Measurements from ENCODE around the gene RBBP5. TPM values are rescaled to one million over a fixed set of nuclear protein-coding genes. Genes with fewer than 3 reads are reported as not detected.

RBBP5 gene
- total RNA-seq, 1 donor from 2014 or later, result 11.4 TPM

- peaks cover 5% of the 10 kb centered on the region for H3K9me3 Mint-ChIP-seq (ENCODE audit: unreplicated experiment)
- peaks cover 5% of the 10 kb centered on the region for H3K36me3 Mint-ChIP-seq (ENCODE audit: low read depth, unreplicated experiment)
- H3K4me3 Mint-ChIP-seq (ENCODE audit: unreplicated experiment), result no peak overlapping the region
- no peak for DNase-seq (ENCODE audit: low spot score)
- peaks cover 13% of the 10 kb centered on the region for H3K4me1 Mint-ChIP-seq (ENCODE audit: unreplicated experiment)
- peaks cover 9% of the 10 kb centered on the region for H3K27me3 Mint-ChIP-seq (ENCODE audit: unreplicated experiment)
- no peak overlapping the region for H3K27ac Mint-ChIP-seq (ENCODE audit: unreplicated experiment)
- TF ChIP-seq CTCF (IDR thresholded peaks at IDR 0.05; ENCODE audit: unreplicated experiment), result no peak
Observed at GRCh38 chr1:205041998-205042910, 79.5 kb downstream of the RBBP5 start.

DNA sequence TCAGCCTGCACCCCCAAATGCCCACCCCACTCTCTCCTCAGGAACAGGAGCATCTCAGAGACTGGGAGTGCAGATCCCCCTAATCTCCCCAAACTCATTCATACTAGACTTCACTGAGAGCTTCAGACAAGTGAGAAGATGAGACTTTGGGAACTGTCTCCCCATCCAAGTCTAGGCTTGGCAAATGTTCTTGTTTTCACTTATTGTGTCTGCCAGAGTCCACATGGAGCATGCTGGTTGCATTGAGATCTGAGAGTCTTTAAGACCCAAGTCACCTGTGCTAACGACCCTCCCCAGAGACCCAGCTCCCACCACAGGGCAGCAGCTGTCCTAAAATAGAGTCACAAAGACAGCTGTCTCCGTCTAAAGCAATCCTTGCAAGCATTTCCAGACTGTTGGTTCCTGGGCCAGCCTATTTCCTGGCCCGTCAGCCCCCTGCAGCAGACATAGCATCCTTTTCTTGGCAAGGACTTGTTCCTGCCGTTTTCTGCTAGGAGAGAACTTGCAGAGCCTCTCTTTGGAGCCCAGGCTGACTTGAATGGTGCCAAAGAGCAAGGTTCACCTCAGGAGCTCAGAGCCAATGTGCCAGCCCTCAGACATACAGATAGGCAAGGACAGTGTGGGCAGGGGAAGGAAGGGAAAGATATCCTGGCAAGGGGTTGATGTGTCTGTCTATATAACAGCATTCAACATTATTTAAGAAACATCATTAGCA, 80.6 kb downstream of the RBBP5 start:
- Mint-ChIP-seq H3K27ac (ENCODE audit: unreplicated experiment) (no peak overlapping the region), H3K27me3 (ENCODE audit: unreplicated experiment) (peaks cover 9% of the 10 kb centered on the region), H3K4me1 (ENCODE audit: unreplicated experiment) (peaks cover 13% of the 10 kb centered on the region), H3K4me3 (ENCODE audit: unreplicated experiment) (no peak overlapping the region), H3K9me3 (ENCODE audit: unreplicated experiment) (peaks cover 5% of the 10 kb centered on the region), H3K36me3 (ENCODE audit: low read depth, unreplicated experiment) (peaks cover 9% of the 10 kb centered on the region)
- no peak for TF ChIP-seq CTCF (IDR thresholded peaks at IDR 0.05; ENCODE audit: unreplicated experiment)
- DNase-seq (ENCODE audit: low spot score), result no peak

DNA sequence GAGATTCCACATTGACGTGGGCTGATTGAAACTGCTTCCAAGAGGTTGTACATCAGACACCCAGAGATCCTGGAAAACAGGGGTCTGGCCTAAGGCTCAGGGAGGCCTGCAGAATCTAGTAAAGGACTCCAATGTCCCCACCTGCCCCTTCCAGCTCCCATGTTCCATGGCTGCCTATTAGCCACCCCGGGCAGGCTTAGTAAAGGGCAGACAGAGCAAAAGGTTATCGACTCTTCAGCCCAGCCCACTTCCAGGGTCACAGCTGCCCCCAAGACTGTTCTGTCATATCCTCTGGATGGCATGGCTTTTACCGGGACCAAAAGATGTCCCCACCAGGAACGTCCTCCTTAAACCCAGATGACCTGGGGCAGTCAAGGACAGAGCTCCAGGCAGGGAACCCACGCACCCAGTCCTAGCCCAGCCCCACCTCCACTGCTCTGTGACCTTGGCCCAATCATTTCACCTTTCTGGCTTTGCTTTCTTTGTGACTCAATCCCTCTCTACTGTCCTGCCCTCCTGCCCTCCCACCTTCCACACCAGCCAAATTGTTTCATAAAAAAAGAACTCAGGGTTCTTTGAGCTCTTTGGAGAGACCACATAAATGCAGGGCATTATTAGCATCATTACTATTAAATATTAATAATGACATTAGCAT, 83.5 kb downstream of the RBBP5 start:
- Mint-ChIP-seq H3K4me1 (ENCODE audit: unreplicated experiment) (peaks cover 13% of the 10 kb centered on the region), H3K4me3 (ENCODE audit: unreplicated experiment) (no peak overlapping the region), H3K9me3 (ENCODE audit: unreplicated experiment) (no peaks in the 10 kb centered on the region), H3K36me3 (ENCODE audit: low read depth, unreplicated experiment) (peaks cover 4% of the 10 kb centered on the region), H3K27ac (ENCODE audit: unreplicated experiment) (no peak overlapping the region), H3K27me3 (ENCODE audit: unreplicated experiment) (no peaks in the 10 kb centered on the region)
- no peak for TF ChIP-seq CTCF (IDR thresholded peaks at IDR 0.05; ENCODE audit: unreplicated experiment)
- no peak for DNase-seq (ENCODE audit: low spot score)

DNA sequence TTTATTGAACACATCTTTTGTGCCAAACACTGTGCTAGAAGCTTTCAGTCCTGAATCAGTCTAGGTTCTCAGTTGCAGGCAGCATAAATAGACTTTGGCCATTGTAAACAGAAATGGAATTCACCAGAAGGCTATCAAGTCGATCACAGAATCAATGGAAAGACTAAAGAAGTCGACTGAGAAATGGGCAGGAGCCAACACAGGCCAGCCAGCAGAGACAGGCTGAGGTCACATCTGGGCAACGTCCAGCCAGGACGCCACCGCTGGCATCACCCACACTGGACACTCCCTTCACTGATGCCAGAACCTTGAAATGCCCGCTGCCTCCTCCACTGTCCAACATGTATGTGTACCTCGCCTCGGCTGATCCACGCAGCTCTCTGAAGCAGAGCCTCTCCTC, 84.2 kb downstream of the RBBP5 start:
- H3K36me3 Mint-ChIP-seq (ENCODE audit: low read depth, unreplicated experiment), result peaks cover 4% of the 10 kb centered on the region
- H3K4me1 Mint-ChIP-seq (ENCODE audit: unreplicated experiment), result peaks cover 13% of the 10 kb centered on the region
- no peaks in the 10 kb centered on the region for H3K27me3 Mint-ChIP-seq (ENCODE audit: unreplicated experiment)
- H3K27ac Mint-ChIP-seq (ENCODE audit: unreplicated experiment), result no peak overlapping the region
- H3K9me3 Mint-ChIP-seq (ENCODE audit: unreplicated experiment), result no peaks in the 10 kb centered on the region
- TF ChIP-seq CTCF (IDR thresholded peaks at IDR 0.05; ENCODE audit: unreplicated experiment), result no peak
- no peak for DNase-seq (ENCODE audit: low spot score)
- H3K4me3 Mint-ChIP-seq (ENCODE audit: unreplicated experiment), result no peak overlapping the region

Other genes starting within 250 kb of the RBBP5 start
- 0.10 TPM for gene CNTN2, start 78.8 kb downstream of the RBBP5 start, total RNA-seq (ENCODE audit: unreplicated experiment)
- gene TMEM81, start 37.5 kb downstream of the RBBP5 start, total RNA-seq (ENCODE audit: unreplicated experiment), result 3.7 TPM
- 12.2 TPM for gene DSTYK, start 89.7 kb upstream of the RBBP5 start, total RNA-seq (ENCODE audit: unreplicated experiment)
- 5.6 TPM for gene TMCC2, start 106.0 kb upstream of the RBBP5 start, total RNA-seq (ENCODE audit: unreplicated experiment)
- gene NUAK2, start 199.8 kb upstream of the RBBP5 start, total RNA-seq (ENCODE audit: unreplicated experiment), result 3.6 TPM
- 1.5 TPM for gene KLHDC8A, start 234.9 kb upstream of the RBBP5 start, total RNA-seq (ENCODE audit: unreplicated experiment)

Measured in endothelial cell (in vitro differentiated cells).